ENCODE data around the gene CDK17.
A peak's percentile ranks its signal among the peaks of the same experiment; 100 is the strongest.
"Not testable (repeated sequence)": the region's sequence is repeated elsewhere in the genome, so short reads cannot be mapped to it uniquely, and the experiment has no call there.

CDK17 gene
- total RNA-seq: 130 to 170 reads per million in 2 experiments

- DNase-seq (ENCODE audit: low read depth): peak; percentile 87
These were observed at the start of gene CDK17 for GRCh38 chr12:96399919-96400630. Gene CDK17 (minus strand): TSS chr12:96400439. CDS start chr12:96334836, 65,603 bp downstream.

- DNase-seq (ENCODE audit: low read depth): no peak
These were observed 48.1 kb upstream of the CDK17 start for GRCh38 chr12:96448300-96448699.

GRCh38 chr12:96447256-96447655 lies 47.0 kb upstream of the CDK17 start:
- no peak for DNase-seq (ENCODE audit: low read depth)

- DNase-seq (ENCODE audit: low read depth): peak; percentile 52
These were observed 45.7 kb upstream of the CDK17 start for GRCh38 chr12:96445691-96446583.

- DNase-seq (ENCODE audit: low read depth): no peak
These were observed 44.2 kb upstream of the CDK17 start for GRCh38 chr12:96444399-96444798.

- DNase-seq (ENCODE audit: low read depth): no peak
These were observed 42.7 kb upstream of the CDK17 start for GRCh38 chr12:96442906-96443305.

- DNase-seq (ENCODE audit: low read depth): no peak
These were observed 41.6 kb upstream of the CDK17 start for GRCh38 chr12:96441816-96442215.

GRCh38 chr12:96438330-96438729 lies 38.1 kb upstream of the CDK17 start:
- no peak for DNase-seq (ENCODE audit: low read depth)

- no peak for DNase-seq (ENCODE audit: low read depth)
These were observed 36.9 kb upstream of the CDK17 start for GRCh38 chr12:96437171-96437445.

GRCh38 chr12:96436366-96437170 lies 36.3 kb upstream of the CDK17 start:
- DNase-seq (ENCODE audit: low read depth): no peak

GRCh38 chr12:96434107-96434506 lies 33.9 kb upstream of the CDK17 start:
- DNase-seq (ENCODE audit: low read depth): peak; percentile 78

GRCh38 chr12:96432496-96433321 lies 32.5 kb upstream of the CDK17 start:
- not testable (repeated sequence) for DNase-seq (ENCODE audit: low read depth)

GRCh38 chr12:96431067-96431466 lies 30.8 kb upstream of the CDK17 start:
- no peak for DNase-seq (ENCODE audit: low read depth)

- DNase-seq (ENCODE audit: low read depth): no peak
These were observed 27.1 kb upstream of the CDK17 start for GRCh38 chr12:96427269-96427729.

GRCh38 chr12:96425951-96426350 lies 25.7 kb upstream of the CDK17 start:
- no peak for DNase-seq (ENCODE audit: low read depth)

- no peak for DNase-seq (ENCODE audit: low read depth)
These were observed 25.1 kb upstream of the CDK17 start for GRCh38 chr12:96425321-96425720.

- DNase-seq (ENCODE audit: low read depth): no peak
These were observed 24.4 kb upstream of the CDK17 start for GRCh38 chr12:96424601-96425000.

GRCh38 chr12:96422192-96422591 lies 22.0 kb upstream of the CDK17 start:
- no peak for DNase-seq (ENCODE audit: low read depth)

GRCh38 chr12:96421014-96421413 lies 20.8 kb upstream of the CDK17 start:
- no peak for DNase-seq (ENCODE audit: low read depth)

- no peak for DNase-seq (ENCODE audit: low read depth)
These were observed 20.1 kb upstream of the CDK17 start for GRCh38 chr12:96420277-96420835.
